GM10248 (cell line): ENCODE results near the gene CEACAM1.
"Not testable (repeated sequence)": the region's sequence is repeated elsewhere in the genome, so short reads cannot be mapped to it uniquely, and the experiment has no call there.

Experiments used
- CTCF ChIA-PET: fragments of 300-600 bp; sonication (Branson Sonifier 250); formaldehyde crosslinking; extraction: SDS; loops from one replicate; lab custom pipeline; 2021; ENCODE audit warnings: antibody characterized with exemption; lab: Yijun Ruan, JAX
- POLR2A ChIA-PET: fragments of 350-650 bp; sonication (Branson Sonifier 250); formaldehyde crosslinking; extraction: SDS; loops from one replicate; lab custom pipeline; 2020; ENCODE audit warnings: antibody characterized with exemption; lab: Yijun Ruan, JAX
- DNase-seq: peaks from one replicate; pipeline ENCODE4 v3.0.0; 2012; ENCODE audit errors: extremely low spot score
- CTCF ChIP-seq: IDR thresholded peaks from 2 replicates; pipeline ENCODE4 v1.5.1; 2012; ENCODE audit warnings: mild to moderate bottlenecking, low read depth; ENCODE audit errors: extremely low read depth, missing control alignments, control extremely low read depth

Gene CEACAM1

GRCh38 chr19:42555801-42556200, 27.5 kb upstream of the CEACAM1 start:
- POLR2A ChIA-PET, result no interaction called here
- DNase-seq, result no peak
- CTCF ChIA-PET, result interaction anchor here (1.1 to 2.1 kb wide), 5 partner anchors 8 to 114 kb away, joined by 3 to 4 read pairs (median 4); no protein-coding TSS in a partner anchor
- TF ChIP-seq CTCF, result no peak

- ChIA-PET POLR2A (no interaction called here), CTCF (interaction anchor here (0.9 to 2.1 kb wide), 6 partner anchors 8 to 113 kb away, joined by 3 to 4 read pairs (median 4); no protein-coding TSS in a partner anchor)
- TF ChIP-seq CTCF, result no peak
- DNase-seq, result no peak
Observed at GRCh38 chr19:42555317-42555716, 27.0 kb upstream of the CEACAM1 start.

GRCh38 chr19:42554046-42554575, 25.8 kb upstream of the CEACAM1 start:
- DNase-seq, result no peak
- TF ChIP-seq CTCF, result no peak
- ChIA-PET CTCF (interaction anchor here (1.2 to 1.4 kb wide), 5 partner anchors 10 to 104 kb away, joined by 3 to 4 read pairs (median 3); no protein-coding TSS in a partner anchor), POLR2A (no interaction called here)

- no peak for DNase-seq
- TF ChIP-seq CTCF, result no peak
- POLR2A ChIA-PET, result no interaction called here
- CTCF ChIA-PET, result interaction anchor here (1.2 to 1.4 kb wide), 4 partner anchors 10 to 103 kb away, joined by 3 to 4 read pairs (median 3); no protein-coding TSS in a partner anchor
Observed at GRCh38 chr19:42553292-42554045, 25.2 kb upstream of the CEACAM1 start.

- no peak for DNase-seq
- ChIA-PET POLR2A (no interaction called here), CTCF (interaction anchor here (1.3 to 2.0 kb wide), 4 partner anchors 12 to 102 kb away, joined by 3 to 7 read pairs (median 4); no protein-coding TSS in a partner anchor)
- TF ChIP-seq CTCF, result no peak
Observed at GRCh38 chr19:42552086-42553065, 24.1 kb upstream of the CEACAM1 start.

- CTCF ChIA-PET, result interaction anchor here (1.4 to 2.0 kb wide), 2 partner anchors 12 to 46 kb away, joined by 5 to 7 read pairs; no protein-coding TSS in a partner anchor
- DNase-seq, POLR2A ChIA-PET: not testable (repeated sequence)
Observed at GRCh38 chr19:42550521-42550920, 22.2 kb upstream of the CEACAM1 start.

- CTCF ChIA-PET, DNase-seq, POLR2A ChIA-PET: not testable (repeated sequence)
Observed at GRCh38 chr19:42549067-42549466, 20.8 kb upstream of the CEACAM1 start.
